Suprapubic skin (tissue), 4 donors: ENCODE results near the gene ANKRD40. TPM values are rescaled to one million over a fixed set of nuclear protein-coding genes. Genes with fewer than 3 reads are reported as not detected.

Experiments used
- DNase-seq, 2 donors: peaks; one replicate each; pipeline ENCODE4 v3.0.0-alpha.2; 2019; ENCODE audit warnings: low spot score in 2 of 2
- H3K27ac ChIP-seq: fragments of 200-600 bp; sonication (generic); one replicate; pipeline ENCODE4 v1.5.1; 2019
- H3K27me3 ChIP-seq: fragments of 200-600 bp; sonication (generic); one replicate; pipeline ENCODE4 v1.5.1; 2019
- H3K36me3 ChIP-seq: fragments of 200-600 bp; sonication (generic); one replicate; pipeline ENCODE4 v1.5.1; 2019
- H3K4me1 ChIP-seq: fragments of 200-600 bp; sonication (generic); one replicate; pipeline ENCODE4 v1.5.1; 2019
- H3K4me3 ChIP-seq: fragments of 200-600 bp; sonication (generic); one replicate; pipeline ENCODE4 v1.5.1; 2019; ENCODE audit warnings: mild to moderate bottlenecking
- H3K9me3 ChIP-seq: fragments of 200-600 bp; sonication (generic); one replicate; pipeline ENCODE4 v1.5.1; 2019
- CTCF ChIP-seq, 2 donors: fragments of 200-600 bp in 1 of 2; fragments of 450-650 bp in 1 of 2; sonication (generic) in 1 of 2; IDR thresholded peaks; one replicate each; pipeline ENCODE4 v1.5.1; 2016 to 2019; ENCODE audit warnings: antibody characterized with exemption in 2 of 2, mild to moderate bottlenecking in 1 of 2, moderate library complexity in 1 of 2
- EP300 ChIP-seq: sonication (generic); formaldehyde crosslinking; IDR thresholded peaks from one replicate; pipeline ENCODE4 v1.6.1; 2017; ENCODE audit warnings: antibody characterized with exemption
- POLR2A ChIP-seq, 2 donors: fragments of 450-650 bp; IDR thresholded peaks; one replicate each; pipeline ENCODE4 v1.6.1; 2017; ENCODE audit warnings: antibody characterized with exemption in 2 of 2, mild to moderate bottlenecking in 2 of 2, moderate library complexity in 2 of 2
- POLR2AphosphoS5 ChIP-seq, 3 donors: sonication (generic); formaldehyde crosslinking; IDR thresholded peaks; one replicate each; pipeline ENCODE4 v1.6.1; 2017; ENCODE audit warnings: antibody characterized with exemption in 3 of 3
- WGBS: methylation state at CpG from one replicate; pipeline ENCODE4 v1.1.5; 2018; 5-methylcytosine and 5-hydroxymethylcytosine counted together
- total RNA-seq, 4 donors: library from RNA; depleted of rRNA; stranded (reverse); fragments of >200 nt; gene quantifications; one replicate each; pipeline ENCODE4 v1.1.0, GENCODE V29; 2016

The ANKRD40 gene
- total RNA-seq, 4 donors from 2014 or later = 21.4 to 33.8 (median 26.6) TPM

- TF ChIP-seq POLR2A (IDR thresholded peaks at IDR 0.05) = no peak
- no peak for TF ChIP-seq CTCF (IDR thresholded peaks at IDR 0.05)
- no peak for TF ChIP-seq POLR2AphosphoS5 (IDR thresholded peaks at IDR 0.05)
- TF ChIP-seq EP300 = no peak
- DNase-seq = no peak
- Histone ChIP-seq H3K4me3 (no peak overlapping the region), H3K36me3 (peaks cover 3% of the 10 kb centered on the region), H3K4me1 (peaks cover 13% of the 10 kb centered on the region), H3K27ac (no peak overlapping the region), H3K9me3 (no peaks in the 10 kb centered on the region), H3K27me3 (no peaks in the 10 kb centered on the region)
- 75% methylated on average over 3 of the region's 3 CpGs for WGBS
Measured at GRCh38 chr17:50675190-50675589, 32.5 kb downstream of the ANKRD40 start.

GRCh38 chr17:50672831-50673551 is 34.7 kb downstream of the ANKRD40 start:
- no peak overlapping the region for H3K4me3 ChIP-seq
- no peak for DNase-seq
- H3K36me3 ChIP-seq = peaks cover 3% of the 10 kb centered on the region
- peak overlapping the region; percentile 10 for H3K27ac ChIP-seq
- peaks cover 13% of the 10 kb centered on the region for H3K4me1 ChIP-seq
- H3K9me3 ChIP-seq = no peaks in the 10 kb centered on the region
- TF ChIP-seq CTCF (IDR thresholded peaks at IDR 0.05) (no peak), EP300 (no peak), POLR2A (IDR thresholded peaks at IDR 0.05) (no peak), POLR2AphosphoS5 (IDR thresholded peaks at IDR 0.05) (no peak)
- 74% methylated on average over 19 of the region's 20 CpGs for WGBS
- H3K27me3 ChIP-seq = no peaks in the 10 kb centered on the region

GRCh38 chr17:50672071-50672470 is 35.6 kb downstream of the ANKRD40 start:
- peaks cover 13% of the 10 kb centered on the region for H3K4me1 ChIP-seq

GRCh38 chr17:50668838-50669581 is 38.7 kb downstream of the ANKRD40 start:
- Histone ChIP-seq H3K36me3 (no peaks in the 10 kb centered on the region), H3K4me1 (peaks cover 13% of the 10 kb centered on the region), H3K27me3 (no peaks in the 10 kb centered on the region), H3K27ac (no peak overlapping the region), H3K9me3 (no peaks in the 10 kb centered on the region), H3K4me3 (no peak overlapping the region)
- DNase-seq = no peak
- 90% methylated on average over 6 of the region's 9 CpGs for WGBS
- TF ChIP-seq POLR2AphosphoS5 (IDR thresholded peaks at IDR 0.05) (no peak), EP300 (no peak), POLR2A (IDR thresholded peaks at IDR 0.05) (no peak), CTCF (IDR thresholded peaks at IDR 0.05) (no peak)

More at GRCh38 chr17:50672071-50672470, 35.6 kb downstream of the ANKRD40 start:
- H3K4me3 ChIP-seq = no peak overlapping the region
- H3K9me3 ChIP-seq = no peaks in the 10 kb centered on the region
- TF ChIP-seq CTCF (IDR thresholded peaks at IDR 0.05) (no peak), POLR2A (IDR thresholded peaks at IDR 0.05) (no peak), POLR2AphosphoS5 (IDR thresholded peaks at IDR 0.05) (no peak), EP300 (no peak)
- H3K27me3 ChIP-seq = no peaks in the 10 kb centered on the region
- H3K36me3 ChIP-seq = peaks cover 3% of the 10 kb centered on the region
- DNase-seq = no peak
- H3K27ac ChIP-seq = peak overlapping the region; percentile 10
- WGBS = 70% methylated on average over 5 of the region's 5 CpGs
